NCI-H2107 (cell line): ENCODE measurements around the gene TMEM163.
"Not testable (repeated sequence)": the region's sequence is repeated elsewhere in the genome, so short reads cannot be mapped to it uniquely, and the experiment has no call there.

Experiments
- DNase-seq: peaks from one replicate; lab custom pipeline; 2025; lab: John Stamatoyannopoulos, UW

The TMEM163 gene

DNA sequence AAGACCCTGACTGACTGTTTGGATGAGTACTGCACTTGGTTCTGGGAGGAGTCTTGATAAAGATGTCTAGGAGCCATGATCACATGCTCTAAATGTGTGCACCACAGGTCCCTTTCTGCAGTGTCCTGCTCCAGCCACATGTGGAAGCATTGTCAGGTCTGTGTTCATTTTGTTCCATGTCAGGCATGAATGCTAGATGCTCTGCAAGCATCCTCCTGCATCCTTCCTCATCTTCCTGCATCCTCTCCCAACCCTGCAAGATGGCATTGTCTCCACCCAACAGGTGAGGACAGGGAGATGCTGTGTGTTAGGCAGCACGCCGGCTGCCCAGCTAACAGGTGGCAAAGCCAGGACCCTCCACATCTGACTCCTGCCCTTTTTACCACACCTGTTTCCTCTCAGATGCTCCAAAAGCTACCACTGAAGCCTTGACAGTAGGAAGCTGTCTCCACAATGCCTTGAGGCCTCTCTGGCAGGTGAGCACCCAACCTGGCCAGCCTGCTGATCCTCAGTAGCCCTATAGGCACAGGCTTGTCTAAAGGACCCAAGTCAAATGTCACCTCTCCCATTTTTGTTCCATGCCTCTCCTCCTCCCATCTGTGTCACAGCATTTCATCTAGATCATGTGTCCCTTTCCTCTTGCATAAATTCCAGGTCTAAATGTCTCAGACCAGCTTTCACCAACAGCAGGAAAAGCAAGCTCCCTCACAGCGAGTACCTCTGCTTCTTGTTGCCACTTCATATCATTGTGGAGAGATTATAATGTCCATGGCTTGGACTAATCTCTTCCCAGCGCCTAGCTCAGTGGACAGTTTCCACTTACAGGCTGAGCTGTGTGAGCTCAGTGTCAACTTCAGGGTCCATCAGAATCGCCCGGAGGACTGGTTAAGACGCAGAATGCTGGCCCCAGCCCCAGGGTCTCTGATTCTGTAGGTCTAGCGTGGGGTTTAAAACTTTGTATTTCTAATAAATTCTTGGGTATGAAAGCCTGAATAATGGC is 55.0 kb downstream of the TMEM163 start:
- DNase-seq: no peak

DNA sequence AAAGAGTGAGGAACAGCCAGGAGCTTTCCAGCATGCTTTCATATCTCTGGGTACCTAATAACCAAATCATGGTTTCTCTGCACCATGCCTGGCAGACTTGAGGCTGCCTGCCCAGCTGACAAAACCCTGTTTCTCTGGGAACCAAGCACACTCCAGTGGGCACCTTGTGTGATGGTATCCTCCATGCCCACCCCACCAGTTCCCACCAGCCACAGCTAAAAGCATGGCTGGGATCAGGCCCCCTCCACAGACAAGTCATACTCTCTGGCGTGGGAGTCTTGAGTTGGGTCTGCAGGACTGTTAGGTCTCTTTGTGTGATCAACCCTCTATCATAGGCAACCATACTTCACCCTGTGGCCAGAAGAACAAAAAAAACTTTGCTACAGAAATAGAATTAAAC is 56.0 kb downstream of the TMEM163 start:
- no peak for DNase-seq

- DNase-seq: no peak
Measured at GRCh38 chr2:134660626-134661402, 58.0 kb downstream of the TMEM163 start.

DNA sequence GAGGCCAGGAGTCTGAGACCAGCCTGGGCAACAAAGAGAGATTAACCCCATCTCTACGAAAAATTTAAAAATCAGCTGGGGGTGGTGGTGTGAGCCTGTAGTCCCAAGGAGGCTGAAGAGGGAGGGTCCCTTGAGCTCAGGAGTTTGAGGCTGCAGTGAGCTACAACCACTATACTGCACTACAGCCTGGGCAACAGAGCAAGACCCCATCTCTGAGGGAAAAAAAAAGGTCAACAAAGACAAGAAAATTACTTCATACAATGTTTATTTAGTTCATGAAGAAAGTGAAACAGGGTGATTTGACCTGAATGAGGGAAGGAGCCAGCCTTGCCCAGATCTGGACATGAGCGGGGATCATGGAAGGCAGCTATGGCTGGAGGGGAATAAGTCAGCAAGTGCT is 59.1 kb downstream of the TMEM163 start:
- no peak for DNase-seq

DNA sequence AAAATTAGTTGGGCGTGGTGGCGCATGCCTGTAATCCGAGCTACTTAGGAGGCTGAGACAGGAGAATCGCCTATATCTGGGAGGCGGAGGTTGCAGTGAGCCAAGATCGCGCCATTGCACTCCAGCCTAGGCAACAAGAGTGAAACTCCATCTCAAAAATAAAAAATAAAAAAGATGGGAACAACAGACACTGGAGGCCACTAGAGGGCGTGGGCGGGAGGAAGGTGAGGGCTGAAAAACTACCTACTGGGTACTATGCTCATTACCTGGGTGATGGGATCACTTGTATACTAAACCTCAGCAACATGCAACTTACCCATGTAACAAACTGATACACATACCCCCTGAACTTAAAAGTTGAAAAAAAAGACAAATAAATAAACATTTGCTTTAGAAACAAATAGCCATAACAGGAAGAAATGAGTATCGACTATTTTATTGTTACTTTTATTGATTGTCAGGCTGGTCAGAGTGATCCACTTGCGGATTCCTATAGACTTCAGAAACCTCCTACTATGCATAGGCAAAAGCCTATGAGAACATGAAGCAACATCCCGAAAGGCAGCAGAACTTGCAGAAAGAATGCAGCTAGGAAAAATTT is 61.0 kb downstream of the TMEM163 start:
- no peak for DNase-seq

DNA sequence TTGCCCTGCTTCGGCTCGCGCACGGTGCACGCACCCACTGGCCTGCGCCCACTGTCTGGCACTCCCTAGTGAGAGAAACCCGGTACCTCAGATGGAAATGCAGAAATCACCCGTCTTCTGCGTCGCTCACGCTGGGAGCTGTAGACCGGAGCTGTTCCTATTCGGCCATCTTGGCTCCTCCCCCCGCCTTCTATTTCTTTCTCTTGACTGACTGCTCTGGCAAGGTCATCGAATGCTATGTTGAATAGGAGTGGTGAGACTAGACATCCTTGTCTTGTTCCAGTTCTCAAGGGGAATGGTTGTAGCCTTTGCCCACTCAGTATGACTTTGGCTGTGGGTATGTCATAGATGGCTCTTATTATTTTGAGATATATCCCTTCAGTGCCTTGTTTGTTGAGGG is 62.4 kb downstream of the TMEM163 start:
- not testable (repeated sequence) for DNase-seq

DNA sequence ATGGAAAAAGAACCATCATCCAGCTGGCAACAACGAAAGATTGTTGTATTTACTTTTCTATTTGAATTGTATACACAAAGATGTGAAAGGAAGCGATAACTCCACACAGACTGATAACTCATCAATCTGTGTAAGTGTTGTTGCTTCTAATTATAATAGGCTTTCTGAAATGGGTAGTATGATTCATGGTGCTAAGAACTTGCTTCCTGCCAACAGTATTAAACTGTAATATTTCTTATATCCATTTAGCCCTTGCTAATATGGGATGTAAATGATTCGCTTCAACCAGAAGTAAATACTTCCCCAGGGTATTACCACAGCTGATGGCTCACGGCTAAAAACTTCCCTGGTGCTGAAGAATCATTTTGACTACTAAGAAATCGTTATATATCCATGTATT is 70.2 kb downstream of the TMEM163 start:
- no peak for DNase-seq

DNA sequence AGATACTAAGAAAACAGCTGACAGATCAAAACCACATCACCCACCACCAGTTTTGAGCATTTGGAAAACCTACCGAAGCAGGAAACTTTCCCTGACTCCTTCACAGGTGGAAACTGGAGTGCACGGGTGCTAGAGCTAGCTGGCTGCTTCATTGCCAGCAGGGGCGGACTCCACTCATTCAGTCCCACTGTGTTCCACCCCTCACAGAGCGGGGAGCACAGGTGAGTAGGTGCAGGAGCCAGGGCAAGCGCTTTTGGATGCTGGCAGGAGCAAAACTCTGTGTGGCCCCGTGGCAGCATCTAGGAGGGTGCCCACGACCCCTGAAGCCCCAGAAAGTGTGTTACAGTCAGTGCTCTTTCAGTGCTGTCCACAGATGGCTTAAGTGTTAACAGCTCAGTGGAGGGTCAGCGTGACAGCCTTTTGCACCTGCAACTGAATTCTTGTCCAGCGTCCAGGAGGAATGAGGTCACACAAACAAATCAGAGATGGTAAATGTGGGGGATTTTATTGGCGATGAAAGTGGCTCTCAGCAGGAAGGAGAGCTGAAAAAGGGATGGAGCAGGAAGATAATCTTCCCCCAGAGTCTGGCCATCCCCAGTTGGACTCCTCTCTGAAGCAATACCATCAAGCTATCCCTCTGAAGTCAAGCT is 71.1 kb downstream of the TMEM163 start:
- DNase-seq: no peak

DNA sequence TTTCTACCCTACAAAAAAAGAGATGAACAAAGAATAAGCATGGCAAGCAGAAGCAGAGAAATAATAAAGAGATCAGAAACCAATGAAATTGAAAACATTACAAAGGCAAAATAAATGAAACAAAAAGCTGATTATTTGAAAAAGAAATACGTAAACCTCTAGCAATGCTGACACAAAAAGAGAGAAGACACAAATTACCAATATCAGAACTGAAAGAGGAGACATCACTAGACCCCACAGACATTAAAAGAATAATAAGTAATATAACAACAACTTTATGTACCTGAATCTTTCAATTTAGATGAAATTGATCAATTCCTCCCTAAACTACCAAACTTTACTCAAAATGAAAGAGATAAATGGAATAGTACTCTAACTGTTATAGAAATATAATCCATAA is 75.9 kb downstream of the TMEM163 start:
- DNase-seq: no peak

DNA sequence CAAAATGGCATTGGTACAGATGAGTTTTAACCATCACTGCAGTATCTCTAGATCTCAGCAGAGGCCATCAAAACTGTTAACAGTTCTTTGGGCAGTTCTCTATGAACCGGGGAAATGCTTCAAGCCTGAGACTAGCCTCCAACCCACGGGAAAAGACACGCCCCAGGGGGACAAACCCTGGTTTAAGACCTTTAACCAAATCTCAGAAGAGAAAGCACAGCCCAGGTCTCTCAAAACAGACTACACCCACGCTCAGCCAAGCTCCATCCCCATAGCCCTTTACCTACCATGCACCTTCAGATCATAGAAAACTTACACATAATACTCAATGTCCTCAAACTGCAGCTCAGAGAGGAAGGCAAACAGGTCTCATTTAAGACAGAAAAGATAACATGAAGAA is 78.3 kb downstream of the TMEM163 start:
- no peak for DNase-seq

DNA sequence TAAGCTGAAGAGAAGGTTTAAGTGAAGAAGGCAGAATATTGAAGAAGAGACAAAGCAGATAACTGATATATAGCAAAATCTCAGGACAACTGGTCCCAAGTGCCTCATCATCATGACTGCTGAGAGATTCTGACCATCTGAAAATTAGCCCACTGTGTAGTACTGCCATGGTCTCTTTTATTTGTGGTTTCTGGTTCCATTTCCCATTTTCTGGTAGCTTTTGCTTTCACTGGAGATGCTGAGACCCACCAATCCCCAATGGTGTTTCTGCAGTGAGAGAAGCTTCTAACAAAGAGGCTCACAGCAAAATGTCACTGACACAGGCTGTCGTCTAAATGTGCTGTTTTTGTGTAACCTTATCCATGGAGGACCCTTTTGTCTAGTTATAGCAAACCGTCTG is 79.5 kb downstream of the TMEM163 start:
- no peak for DNase-seq

DNA sequence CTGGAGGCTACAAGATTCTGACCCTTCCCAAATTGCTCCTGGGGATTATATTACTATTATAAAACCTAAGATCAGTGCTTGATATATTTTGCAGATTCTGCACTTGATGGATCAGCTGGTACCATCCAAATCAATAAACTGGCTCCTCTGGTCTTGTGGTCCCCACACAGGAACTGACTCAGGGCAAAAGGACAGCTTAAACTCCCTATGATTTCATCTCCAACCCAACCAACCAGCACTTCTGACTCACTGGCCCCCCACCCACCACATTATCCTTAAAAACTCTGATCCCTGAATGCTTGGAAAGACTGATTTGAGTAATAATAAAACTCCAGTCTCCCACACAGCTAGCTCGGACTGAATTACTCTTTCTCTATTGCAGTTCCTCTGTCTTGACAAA is 82.1 kb downstream of the TMEM163 start:
- DNase-seq: no peak

GRCh38 chr2:134634054-134634753 is 84.6 kb downstream of the TMEM163 start:
- no peak for DNase-seq

GRCh38 chr2:134630504-134631159 is 88.2 kb downstream of the TMEM163 start:
- DNase-seq: no peak

DNA sequence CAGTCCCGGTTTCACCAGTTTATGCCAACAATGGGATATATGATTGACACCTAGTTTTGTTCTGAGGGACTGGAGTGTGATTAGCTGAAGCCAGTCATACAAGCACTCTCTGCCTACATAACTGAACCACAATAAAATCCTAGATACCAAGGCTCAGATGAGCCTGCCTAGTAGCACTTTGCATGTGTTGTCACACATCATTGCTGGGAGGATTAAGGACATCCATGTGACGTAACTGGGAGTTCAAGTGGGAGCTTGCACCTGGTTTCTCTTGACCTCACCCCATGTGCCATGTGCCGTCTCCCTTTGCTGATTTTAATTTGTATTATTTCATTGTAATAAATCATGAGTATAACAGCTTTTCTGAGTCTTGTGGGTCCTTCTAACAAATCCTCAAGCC is 90.3 kb downstream of the TMEM163 start:
- DNase-seq: no peak

GRCh38 chr2:134626781-134627180 is 92.0 kb downstream of the TMEM163 start:
- DNase-seq: no peak

DNA sequence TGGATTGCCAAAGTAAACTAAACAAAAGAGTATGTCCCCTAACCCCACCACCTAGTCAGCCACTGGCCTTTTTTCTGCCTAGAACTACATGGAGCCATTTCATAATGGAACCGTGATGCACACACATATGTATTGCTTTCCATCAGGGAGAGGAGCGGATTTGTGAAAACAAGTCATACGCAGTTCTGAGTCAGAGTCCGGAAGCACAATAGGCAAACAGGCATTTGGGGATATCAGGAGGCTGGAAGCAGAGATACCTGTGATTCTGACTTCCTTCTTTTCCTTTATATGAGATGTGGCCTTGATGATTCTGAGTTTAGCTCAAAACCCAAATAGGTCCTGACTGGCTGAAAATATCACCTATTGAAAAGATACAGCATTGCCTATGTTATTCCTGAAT is 93.5 kb downstream of the TMEM163 start:
- DNase-seq: no peak

GRCh38 chr2:134623796-134624195 is 95.0 kb downstream of the TMEM163 start:
- no peak for DNase-seq

GRCh38 chr2:134623046-134623445 is 95.8 kb downstream of the TMEM163 start:
- no peak for DNase-seq

DNA sequence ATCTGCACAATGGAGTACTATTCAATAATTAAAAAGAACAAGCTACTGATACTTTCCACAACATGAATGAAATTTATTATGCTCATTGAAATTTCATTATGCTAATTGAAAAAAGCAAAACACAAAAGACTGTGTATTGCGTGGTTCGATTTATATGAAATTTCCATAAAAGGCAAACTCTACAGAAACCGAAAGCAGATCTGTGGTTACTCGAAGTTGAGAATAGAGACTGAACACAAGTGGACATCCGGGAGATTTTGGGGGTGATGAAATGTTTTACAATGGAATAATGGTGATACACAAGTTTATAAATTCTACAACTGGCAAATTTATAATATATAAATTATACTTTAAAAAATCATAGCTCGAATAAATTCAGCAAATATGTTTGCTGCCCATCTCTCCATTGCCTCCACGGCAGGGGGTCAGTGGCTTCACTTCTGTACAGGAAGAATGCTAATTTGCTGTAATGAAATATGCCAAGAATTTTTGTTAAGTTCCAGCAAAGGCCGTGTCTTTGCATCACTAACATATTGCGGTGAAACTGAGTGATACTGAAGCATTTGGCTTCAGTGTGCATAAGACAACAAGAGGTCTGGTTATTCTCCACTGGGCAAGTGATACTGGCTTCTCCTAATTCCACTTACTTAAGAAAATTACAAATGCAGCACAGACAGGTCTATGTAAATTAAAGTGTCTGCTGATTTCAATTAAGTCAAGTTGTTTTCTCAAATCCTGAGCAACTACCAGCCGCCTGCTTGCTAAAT is 96.7 kb downstream of the TMEM163 start:
- DNase-seq: no peak
